DMS79 (cell line): ENCODE results near the gene PCSK5.
"Not testable (repeated sequence)": the region's sequence is repeated elsewhere in the genome, so short reads cannot be mapped to it uniquely, and the experiment has no call there.

Experiments used
- DNase-seq: peaks from one replicate; lab custom pipeline; 2025; lab: John Stamatoyannopoulos, UW

PCSK5 gene

GRCh38 chr9:75889977-75890471 is 449 bp upstream of the PCSK5 start:
- no peak for DNase-seq

GRCh38 chr9:75891277-75891741 is 836 bp downstream of the PCSK5 start:
- DNase-seq: no peak

GRCh38 chr9:75891771-75892215 is 1.3 kb downstream of the PCSK5 start:
- DNase-seq: no peak

GRCh38 chr9:75892216-75892911 is 1.9 kb downstream of the PCSK5 start:
- DNase-seq: no peak

GRCh38 chr9:75893106-75893505 is 2.6 kb downstream of the PCSK5 start:
- DNase-seq: no peak

GRCh38 chr9:75894566-75894965 is 4.1 kb downstream of the PCSK5 start:
- DNase-seq: no peak

GRCh38 chr9:75895112-75895511 is 4.6 kb downstream of the PCSK5 start:
- no peak for DNase-seq

GRCh38 chr9:75896193-75896592 is 5.7 kb downstream of the PCSK5 start:
- DNase-seq: no peak

- not testable (repeated sequence) for DNase-seq
These were observed 10.5 kb downstream of the PCSK5 start for GRCh38 chr9:75900893-75901524.

GRCh38 chr9:75903785-75904360 is 13.4 kb downstream of the PCSK5 start:
- no peak for DNase-seq

GRCh38 chr9:75904364-75904763 is 13.9 kb downstream of the PCSK5 start:
- DNase-seq: no peak

GRCh38 chr9:75906531-75906930 is 16.1 kb downstream of the PCSK5 start:
- no peak for DNase-seq

GRCh38 chr9:75907329-75907728 is 16.9 kb downstream of the PCSK5 start:
- DNase-seq: no peak

GRCh38 chr9:75907923-75908322 is 17.4 kb downstream of the PCSK5 start:
- no peak for DNase-seq

- DNase-seq: no peak
These were observed 19.3 kb downstream of the PCSK5 start for GRCh38 chr9:75909776-75910175.

GRCh38 chr9:75910731-75911130 is 20.3 kb downstream of the PCSK5 start:
- no peak for DNase-seq

- no peak for DNase-seq
These were observed 20.9 kb downstream of the PCSK5 start for GRCh38 chr9:75911390-75911789.

- DNase-seq: no peak
These were observed 22.5 kb downstream of the PCSK5 start for GRCh38 chr9:75912951-75913350.

- no peak for DNase-seq
These were observed 23.5 kb downstream of the PCSK5 start for GRCh38 chr9:75914002-75914401.

GRCh38 chr9:75914883-75915452 is 24.5 kb downstream of the PCSK5 start:
- no peak for DNase-seq

- no peak for DNase-seq
These were observed 27.7 kb downstream of the PCSK5 start for GRCh38 chr9:75918154-75918553.

GRCh38 chr9:75918909-75919308 is 28.4 kb downstream of the PCSK5 start:
- DNase-seq: no peak
